Neutrophil (primary cell): ENCODE measurements around the gene PSAP.
A peak's percentile ranks its signal among the peaks of the same experiment; 100 is the strongest.

ENCODE experiments used
- H3K27ac ChIP-seq: fragments of 200-600 bp; sonication (generic); 2 replicates; pipeline ENCODE4 v1.5.1; 2016; ENCODE audit warnings: mild to moderate bottlenecking, moderate library complexity
- H3K27me3 ChIP-seq: fragments of 200-600 bp; sonication (generic); 2 replicates; pipeline ENCODE4 v1.6.0; 2016; ENCODE audit warnings: mild to moderate bottlenecking
- H3K36me3 ChIP-seq: fragments of 200-600 bp; sonication (generic); 2 replicates; pipeline ENCODE4 v1.5.1; 2017
- H3K4me1 ChIP-seq, 2 experiments: fragments of 200-600 bp in 1 of 2; sonication (generic) in 1 of 2; 1 replicate in 1 of 2; 2 replicates in 1 of 2; pipeline versions ENCODE4 v1.5.1 to v1.6.1; 2013 to 2016; ENCODE audit warnings: low read depth in 1 of 2, low read length in 1 of 2, mild to moderate bottlenecking in 1 of 2, moderate library complexity in 1 of 2; ENCODE audit not compliant: control insufficient read depth in 1 of 2, insufficient read depth in 1 of 2
- H3K4me3 ChIP-seq, 2 experiments: fragments of 200-600 bp in 1 of 2; sonication (generic) in 1 of 2; 1 replicate in 1 of 2; 2 replicates in 1 of 2; pipeline ENCODE4 v1.5.1; 2013 to 2016; ENCODE audit warnings: low read depth in 1 of 2, low read length in 1 of 2, mild to moderate bottlenecking in 1 of 2, moderate library complexity in 1 of 2
- H3K9me3 ChIP-seq: fragments of 200-600 bp; sonication (generic); 2 replicates; pipeline ENCODE4 v1.5.1; 2016
- CTCF ChIP-seq: fragments of 200-600 bp; sonication (generic); IDR thresholded peaks from 2 replicates; pipeline ENCODE4 v1.5.1; 2016; ENCODE audit warnings: antibody characterized with exemption

The PSAP gene

GRCh38 chr10:71844084-71844483 lies 7.0 kb downstream of the PSAP start:
- TF ChIP-seq CTCF: no peak
- no peaks in the 10 kb centered on the region for H3K27me3 ChIP-seq
- H3K4me3 ChIP-seq: no peak overlapping the region
- H3K9me3 ChIP-seq: no peaks in the 10 kb centered on the region
- no peaks in the 10 kb centered on the region for H3K36me3 ChIP-seq
- peaks cover 90 to 97% of the 10 kb centered on the region in 2 experiments for H3K4me1 ChIP-seq
- peak overlapping the region; percentile 68 for H3K27ac ChIP-seq

- Histone ChIP-seq H3K36me3 (peaks cover 4% of the 10 kb centered on the region), H3K27me3 (no peaks in the 10 kb centered on the region), H3K4me1 (peaks cover 88 to 96% of the 10 kb centered on the region in 2 experiments), H3K4me3 (no peak overlapping the region), H3K9me3 (no peaks in the 10 kb centered on the region), H3K27ac (peak overlapping the region; percentile 68)
- TF ChIP-seq CTCF: no peak
These were observed 8.0 kb downstream of the PSAP start for GRCh38 chr10:71842856-71843686.

- Histone ChIP-seq H3K27ac (peak overlapping the region; percentile 68), H3K4me3 (no peak overlapping the region), H3K9me3 (no peaks in the 10 kb centered on the region), H3K36me3 (peaks cover 4% of the 10 kb centered on the region), H3K4me1 (peaks cover 88 to 96% of the 10 kb centered on the region in 2 experiments), H3K27me3 (no peaks in the 10 kb centered on the region)
- no peak for TF ChIP-seq CTCF
These were observed 8.6 kb downstream of the PSAP start for GRCh38 chr10:71842422-71842821.

GRCh38 chr10:71840958-71841335 lies 10.1 kb downstream of the PSAP start:
- H3K27me3 ChIP-seq: no peaks in the 10 kb centered on the region
- peaks cover 89 to 96% of the 10 kb centered on the region in 2 experiments for H3K4me1 ChIP-seq
- peak overlapping the region; percentile 68 for H3K27ac ChIP-seq
- no peak for TF ChIP-seq CTCF
- H3K4me3 ChIP-seq: no peak overlapping the region
- H3K36me3 ChIP-seq: peaks cover 4% of the 10 kb centered on the region
- H3K9me3 ChIP-seq: no peaks in the 10 kb centered on the region

GRCh38 chr10:71840177-71840957 lies 10.7 kb downstream of the PSAP start:
- no peak for TF ChIP-seq CTCF
- Histone ChIP-seq H3K36me3 (peaks cover 4% of the 10 kb centered on the region), H3K4me1 (peaks cover 87 to 95% of the 10 kb centered on the region in 2 experiments), H3K9me3 (no peaks in the 10 kb centered on the region), H3K27me3 (no peaks in the 10 kb centered on the region), H3K4me3 (no peak overlapping the region), H3K27ac (peak overlapping the region; percentile 40)
